ENCODE measurements around the gene NBPF26.
"Not testable (repeated sequence)": the region's sequence is repeated elsewhere in the genome, so short reads cannot be mapped to it uniquely, and the experiment has no call there.

NBPF26 gene

GRCh38 chr1:120723715-120724402, at the start of gene NBPF26:
Gene NBPF26, plus strand, starts transcription at chr1:120723945.
- peak; percentile 56 for DNase-seq

DNA sequence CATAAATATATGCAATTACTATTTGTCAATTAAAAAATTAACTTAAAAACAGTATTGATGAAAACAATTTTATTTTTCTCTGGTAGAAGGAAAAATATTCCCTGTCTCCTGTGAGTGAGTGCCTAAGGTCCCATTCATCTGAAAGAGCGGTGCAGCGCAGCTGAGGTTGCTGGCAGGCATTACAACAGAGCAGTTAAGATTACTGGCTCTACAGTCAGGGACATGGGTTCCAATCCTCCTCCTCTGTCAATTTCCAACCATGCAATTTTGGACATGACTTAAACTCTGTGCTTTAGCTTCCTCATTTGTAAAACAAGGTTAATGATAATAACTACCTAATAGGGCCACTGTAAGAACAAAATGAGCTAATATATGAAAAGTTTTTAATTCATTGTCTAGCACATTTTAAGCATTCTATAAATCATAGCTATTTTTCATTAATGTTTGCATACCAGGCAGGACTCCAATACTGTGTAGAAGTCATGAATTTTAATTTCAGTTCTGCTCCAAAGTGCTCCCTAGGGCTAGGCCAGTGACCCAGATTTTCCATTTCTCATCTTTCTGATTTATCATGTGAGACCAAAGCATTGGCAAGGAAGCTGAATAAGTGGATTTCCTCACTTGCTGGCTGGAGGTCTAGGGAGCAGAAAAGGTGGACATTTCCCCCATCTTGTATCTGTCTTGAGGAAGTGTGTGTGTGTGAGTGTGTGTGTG, 43.5 kb upstream of the NBPF26 start:
- DNase-seq: not testable (repeated sequence)

GRCh38 chr1:120680938-120681337, 42.8 kb upstream of the NBPF26 start:
- DNase-seq: not testable (repeated sequence)

- not testable (repeated sequence) for DNase-seq
Measured at GRCh38 chr1:120684397-120684796, 39.3 kb upstream of the NBPF26 start.

DNA sequence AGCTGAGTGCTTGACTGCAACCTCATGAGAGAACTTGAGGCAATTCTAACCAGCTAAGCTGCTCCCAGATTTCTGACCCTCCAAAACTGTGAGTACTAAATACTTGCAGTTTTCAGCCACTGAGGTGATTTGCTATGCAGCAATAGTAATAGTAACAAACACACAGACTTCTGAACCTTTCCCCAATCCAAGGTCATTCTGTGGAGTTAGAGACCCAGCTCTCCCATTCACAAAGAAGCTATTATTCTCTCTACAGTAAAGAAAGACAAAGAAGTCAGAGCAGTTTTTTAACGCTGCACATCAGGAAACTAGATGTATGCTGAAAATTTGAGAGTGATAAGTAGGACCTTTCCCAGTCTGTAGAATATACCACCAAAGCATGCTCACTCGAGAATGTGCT, 38.1 kb upstream of the NBPF26 start:
- DNase-seq: not testable (repeated sequence)

- not testable (repeated sequence) for DNase-seq
Measured at GRCh38 chr1:120687250-120687649, 36.5 kb upstream of the NBPF26 start.

DNA sequence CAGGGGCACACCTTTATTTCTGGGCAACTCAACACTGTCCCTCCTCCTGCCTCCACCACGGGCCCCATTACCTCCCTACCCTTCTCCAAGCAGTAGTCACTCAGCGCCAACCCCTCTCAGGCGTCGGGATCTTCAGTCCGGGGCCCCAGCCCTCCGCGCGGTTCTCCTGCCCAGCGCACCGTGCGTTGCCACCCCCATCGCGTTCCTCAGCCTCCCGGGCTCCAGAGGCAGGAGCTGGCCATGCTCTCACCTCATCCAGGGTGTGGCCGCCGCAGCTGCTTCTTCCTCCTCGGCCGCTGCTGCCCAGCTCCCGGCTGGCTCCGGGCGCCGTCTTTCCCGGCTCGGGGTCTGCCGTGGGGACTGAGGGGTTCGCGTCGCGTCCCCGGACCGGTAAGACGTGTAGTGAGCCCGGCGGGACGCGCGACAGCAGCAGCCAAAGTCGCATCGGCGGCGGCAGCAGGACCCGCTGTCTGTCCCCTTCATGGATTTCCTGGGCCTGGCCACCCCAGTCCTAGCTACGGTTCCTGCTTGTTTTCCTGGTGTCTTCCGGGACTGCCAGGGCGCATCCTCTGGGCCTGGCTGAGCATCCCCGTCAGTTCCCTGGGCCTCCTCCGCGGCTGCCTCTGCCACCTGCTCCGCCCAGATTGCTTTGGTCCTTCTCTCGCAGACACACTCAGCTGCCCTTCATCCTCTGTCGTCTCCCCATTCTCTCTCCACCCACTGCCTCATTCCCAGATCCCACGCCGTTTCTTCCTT, 22.8 kb upstream of the NBPF26 start:
- not testable (repeated sequence) for DNase-seq

DNA sequence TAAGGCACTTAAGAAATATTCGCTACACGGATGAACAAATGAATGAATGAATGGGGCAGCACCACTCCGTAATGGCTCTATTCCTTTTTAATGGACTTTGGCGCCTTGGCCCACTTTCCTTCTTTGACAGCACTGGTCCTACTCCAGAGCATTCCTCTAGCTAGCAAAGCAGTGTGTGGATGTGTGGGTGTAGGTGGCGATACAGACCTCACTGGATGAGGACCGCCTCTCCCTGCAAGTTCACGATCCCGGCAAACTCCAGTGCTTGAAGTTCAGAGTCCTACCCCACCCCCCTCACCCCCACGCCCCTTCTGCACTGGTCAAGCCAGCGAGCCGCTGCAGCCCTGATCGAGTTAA, 409 bp upstream of the NBPF26 start:
- not testable (repeated sequence) for DNase-seq

DNA sequence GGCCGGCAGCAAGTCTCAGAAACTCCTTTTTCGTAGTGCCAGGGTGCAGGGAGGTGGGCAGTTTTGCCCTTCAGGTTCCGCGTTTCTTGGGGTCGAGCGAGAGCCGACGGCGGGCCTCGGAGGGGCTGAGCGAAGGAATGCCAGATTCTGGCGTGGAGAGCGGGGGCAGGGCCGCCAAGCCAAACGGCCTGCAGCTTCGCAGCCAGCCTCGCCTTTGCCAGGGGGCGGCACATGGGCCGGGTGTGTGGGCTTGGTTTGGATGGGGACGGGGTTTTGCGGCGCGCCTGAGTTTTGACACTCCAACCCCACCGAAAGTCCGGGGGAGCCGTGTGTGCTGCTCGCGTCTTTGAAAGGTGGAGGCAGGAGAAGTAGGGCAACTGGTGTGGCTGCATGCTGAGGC, 762 bp downstream of the NBPF26 start:
- not testable (repeated sequence) for DNase-seq

DNA sequence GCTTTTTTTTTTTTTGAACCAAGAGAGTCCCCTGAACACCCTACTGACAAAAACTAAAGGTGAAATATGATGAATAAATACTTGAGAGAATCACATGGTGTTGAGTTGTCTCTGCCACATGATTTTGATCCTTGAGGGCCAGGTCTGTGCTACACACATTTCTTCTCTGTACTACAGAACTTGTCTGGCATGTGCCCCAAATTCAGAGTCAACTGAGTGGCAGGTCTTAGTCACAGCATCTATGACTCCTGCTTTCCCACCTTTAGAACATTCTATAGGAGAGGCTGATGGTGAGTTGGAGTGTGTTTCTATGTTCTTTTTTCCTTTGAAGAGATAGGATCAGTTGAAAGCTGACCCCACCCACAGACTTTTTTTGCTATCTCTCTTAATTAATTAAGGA, 5.1 kb downstream of the NBPF26 start:
- DNase-seq: not testable (repeated sequence)

- DNase-seq: not testable (repeated sequence)
Measured at GRCh38 chr1:120769090-120769489, 45.3 kb downstream of the NBPF26 start.

GRCh38 chr1:120805452-120805851, 81.7 kb downstream of the NBPF26 start:
- DNase-seq: not testable (repeated sequence)

DNA sequence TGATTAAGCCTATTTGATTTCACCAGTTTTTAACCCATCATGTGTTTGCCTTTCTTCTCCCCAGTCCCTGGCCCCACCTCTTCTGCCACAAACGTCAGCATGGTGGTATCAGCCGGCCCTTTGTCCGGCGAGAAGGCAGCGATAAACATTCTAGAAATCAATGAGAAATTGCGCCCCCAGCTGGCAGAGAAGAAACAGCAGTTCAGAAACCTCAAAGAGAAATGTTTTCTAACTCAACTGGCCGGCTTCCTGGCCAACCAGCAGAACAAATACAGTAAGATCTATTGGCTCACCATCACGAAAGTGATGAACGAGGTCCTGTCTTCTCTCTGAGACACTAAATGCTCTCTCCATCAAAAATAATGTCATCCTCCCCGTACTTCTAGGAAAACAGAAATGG, 88.1 kb downstream of the NBPF26 start:
- not testable (repeated sequence) for DNase-seq

GRCh38 chr1:120825051-120825450, 101.3 kb downstream of the NBPF26 start:
- DNase-seq: not testable (repeated sequence)

DNA sequence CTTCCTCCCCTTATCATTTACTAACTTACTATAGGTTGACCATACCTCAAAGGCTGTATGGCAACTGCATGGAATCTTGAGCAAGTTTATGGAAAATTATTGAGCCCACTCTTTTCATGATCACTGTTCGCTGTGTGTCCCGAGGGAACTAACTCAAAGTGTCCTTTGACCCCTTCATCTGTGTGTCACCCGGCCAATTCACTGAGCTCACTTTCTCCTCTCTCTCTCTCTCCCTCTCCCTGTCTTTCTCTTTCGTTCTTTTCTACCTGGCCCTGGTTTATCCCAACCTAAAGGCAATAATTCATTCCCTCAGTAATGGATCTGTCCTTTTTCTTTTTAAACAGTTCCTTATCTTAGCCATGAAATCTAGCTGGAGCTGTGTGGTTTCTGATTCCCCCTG, 102.9 kb downstream of the NBPF26 start:
- DNase-seq: not testable (repeated sequence)

DNA sequence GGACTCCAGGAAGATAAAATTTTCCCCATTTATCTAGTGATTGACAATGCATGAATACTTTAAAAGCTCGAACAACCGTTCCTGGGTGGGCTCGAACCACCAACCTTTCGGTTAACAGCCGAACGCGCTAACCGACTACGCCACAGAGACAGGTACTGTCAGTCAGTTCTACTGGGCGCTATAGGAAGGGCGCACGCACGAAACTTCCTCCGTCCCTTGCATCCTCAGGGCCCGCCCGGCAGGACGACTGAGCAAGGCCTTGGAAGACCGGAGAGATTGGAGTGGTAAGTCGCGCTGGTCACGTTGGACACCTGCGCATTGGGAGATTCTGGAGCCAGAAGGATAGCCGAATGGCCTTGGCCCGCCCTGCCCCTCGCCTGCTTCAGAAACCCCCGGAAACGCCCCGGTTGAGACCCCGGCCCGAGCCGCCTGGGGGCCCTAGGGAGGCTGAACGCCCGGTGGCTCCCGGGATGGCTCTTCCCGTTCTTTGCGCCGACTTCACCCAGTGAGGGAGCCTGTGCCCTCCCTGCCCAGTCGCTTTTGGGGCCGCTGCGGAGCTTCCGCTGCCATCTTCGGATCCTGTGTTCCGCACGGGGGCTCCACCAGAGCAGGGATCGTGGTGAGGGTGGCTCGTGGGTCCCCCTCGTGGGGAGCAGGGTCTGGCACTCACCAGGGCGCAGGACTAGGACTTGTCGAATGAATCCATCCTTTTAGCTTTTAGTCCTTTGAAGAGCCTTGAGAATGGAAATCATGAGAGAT, 120.6 kb downstream of the NBPF26 start:
- peak; percentile 57 for DNase-seq

GRCh38 chr1:120844945-120845330, 121.2 kb downstream of the NBPF26 start:
- not testable (repeated sequence) for DNase-seq

DNA sequence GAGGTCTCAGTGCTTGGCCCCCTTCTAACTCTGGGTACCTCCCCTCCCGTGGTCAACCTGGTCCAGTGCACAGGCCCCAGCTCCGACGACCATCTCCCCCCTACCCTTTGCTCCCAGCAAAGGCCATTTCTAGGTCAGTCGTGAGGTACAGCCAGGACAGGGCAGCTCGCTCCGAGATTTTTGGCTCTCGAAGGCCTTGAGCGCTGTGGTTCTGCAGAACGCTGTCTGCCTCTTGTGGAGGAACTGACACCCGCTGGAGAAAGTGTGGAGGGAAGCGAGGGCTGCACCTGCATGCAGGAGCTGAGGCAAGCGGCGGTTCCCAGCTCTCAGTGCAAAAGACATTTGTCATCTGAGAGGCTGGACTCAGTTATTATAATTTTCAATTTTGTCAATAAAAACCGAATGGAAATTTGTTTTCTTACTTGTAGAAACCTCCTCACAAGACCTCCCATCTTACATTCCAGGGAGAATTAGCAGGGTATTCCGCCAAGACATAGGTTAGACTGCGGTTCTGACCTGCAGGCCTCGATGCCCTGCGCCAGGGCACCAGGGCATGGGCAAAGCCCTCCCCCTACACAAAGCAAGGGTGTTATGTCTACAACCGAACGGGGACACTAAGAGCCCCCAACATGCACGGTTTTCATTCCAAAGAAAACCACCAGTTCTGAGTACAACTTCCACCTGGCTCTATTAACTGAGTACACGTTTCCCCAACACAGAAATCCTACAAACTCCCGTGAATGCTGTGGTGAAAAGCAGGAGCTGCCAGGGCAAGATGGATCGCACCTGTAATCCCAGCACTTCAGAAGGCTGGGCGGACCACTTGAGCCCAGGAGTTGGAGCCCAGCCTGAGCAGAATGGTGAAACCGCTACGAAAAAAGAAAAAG, 125.9 kb downstream of the NBPF26 start:
- DNase-seq: peak; percentile 3

GRCh38 chr1:120850287-120850536, 126.5 kb downstream of the NBPF26 start:
- DNase-seq: not testable (repeated sequence)

GRCh38 chr1:120850537-120851421, 127.0 kb downstream of the NBPF26 start:
- DNase-seq: peak; percentile 64

DNA sequence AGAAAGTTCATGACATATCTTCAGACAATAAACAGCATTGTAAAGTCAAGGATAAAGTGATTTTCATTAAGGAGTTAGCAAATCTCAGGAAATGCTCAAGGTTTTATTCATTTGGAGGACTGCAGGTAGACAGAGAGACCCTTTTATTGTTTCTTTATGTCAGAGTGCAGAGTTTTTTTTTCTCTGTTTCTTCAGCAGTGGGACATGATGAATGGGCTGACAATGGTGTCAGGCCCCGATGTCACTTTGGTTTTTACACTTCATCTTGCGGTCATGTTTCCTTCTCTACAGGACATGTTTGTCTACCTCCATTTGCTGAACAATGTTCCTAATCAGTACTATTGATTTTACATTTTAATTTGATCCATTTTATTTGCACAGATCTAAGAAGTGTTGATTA, 134.4 kb downstream of the NBPF26 start:
- not testable (repeated sequence) for DNase-seq
